HL-60/S4 treated with phorbol 12-myristate 13-acetate at 8.2 ng/mL for 4 days and 3 days (cell line): ENCODE measurements around the gene NPSR1.
"Not testable (repeated sequence)": the region's sequence is repeated elsewhere in the genome, so short reads cannot be mapped to it uniquely, and the experiment has no call there.

Experiments
- in situ Hi-C: fragments of 300-500 bp; cut with MboI; formaldehyde crosslinking; loops from 2 replicates; pipeline ENCODE4 v1.15.0; 2022; ENCODE audit warnings: low sequenced_read_pairs

NPSR1 gene

GRCh38 chr7:34832020-34832419, 174.0 kb downstream of the NPSR1 start:
- in situ Hi-C loops: loop anchor here (25.0 kb wide), 1 partner anchor 105 kb away; no protein-coding TSS in a partner anchor

- in situ Hi-C loops: loop anchor here (25.0 kb wide), 1 partner anchor 101 kb away; no protein-coding TSS in a partner anchor
Observed at GRCh38 chr7:34835901-34836600, 178.0 kb downstream of the NPSR1 start.

GRCh38 chr7:34837316-34837715, 179.3 kb downstream of the NPSR1 start:
- in situ Hi-C loops: loop anchor here (25.0 kb wide), 1 partner anchor 100 kb away; no protein-coding TSS in a partner anchor

GRCh38 chr7:34837801-34838201, 179.8 kb downstream of the NPSR1 start:
- in situ Hi-C loops: loop anchor here (25.0 kb wide), 1 partner anchor 100 kb away; no protein-coding TSS in a partner anchor

GRCh38 chr7:34838329-34838728, 180.3 kb downstream of the NPSR1 start:
- in situ Hi-C loops: loop anchor here (25.0 kb wide), 1 partner anchor 99 kb away; no protein-coding TSS in a partner anchor

GRCh38 chr7:34839645-34840044, 181.6 kb downstream of the NPSR1 start:
- in situ Hi-C loops: loop anchor here (25.0 kb wide), 1 partner anchor 98 kb away; no protein-coding TSS in a partner anchor

GRCh38 chr7:34840176-34840785, 182.3 kb downstream of the NPSR1 start:
- in situ Hi-C loops: loop anchor here (25.0 kb wide), 1 partner anchor 97 kb away; no protein-coding TSS in a partner anchor

GRCh38 chr7:34841326-34841725, 183.3 kb downstream of the NPSR1 start:
- in situ Hi-C loops: loop anchor here (25.0 kb wide), 1 partner anchor 96 kb away; no protein-coding TSS in a partner anchor

GRCh38 chr7:34842782-34843181, 184.8 kb downstream of the NPSR1 start:
- in situ Hi-C loops: loop anchor here (25.0 kb wide), 1 partner anchor 95 kb away; no protein-coding TSS in a partner anchor

- in situ Hi-C loops: loop anchor here (25.0 kb wide), 1 partner anchor 93 kb away; no protein-coding TSS in a partner anchor
Observed at GRCh38 chr7:34844406-34844805, 186.4 kb downstream of the NPSR1 start.

GRCh38 chr7:34844936-34845665, 187.1 kb downstream of the NPSR1 start:
- in situ Hi-C loops: loop anchor here (25.0 kb wide), 1 partner anchor 92 kb away; no protein-coding TSS in a partner anchor

GRCh38 chr7:34845666-34846361, 187.8 kb downstream of the NPSR1 start:
- in situ Hi-C loops: loop anchor here (25.0 kb wide), 1 partner anchor 91 kb away; no protein-coding TSS in a partner anchor

- in situ Hi-C loops: loop anchor here (25.0 kb wide), 1 partner anchor 90 kb away; no protein-coding TSS in a partner anchor
Observed at GRCh38 chr7:34846976-34847375, 189.0 kb downstream of the NPSR1 start.

- in situ Hi-C loops: loop anchor here (25.0 kb wide), 1 partner anchor 89 kb away; no protein-coding TSS in a partner anchor
Observed at GRCh38 chr7:34848670-34849069, 190.7 kb downstream of the NPSR1 start.

GRCh38 chr7:34849163-34849960, 191.3 kb downstream of the NPSR1 start:
- in situ Hi-C loops: loop anchor here (25.0 kb wide), 1 partner anchor 88 kb away; no protein-coding TSS in a partner anchor

- in situ Hi-C loops: loop anchor here (25.0 kb wide), 1 partner anchor 87 kb away; no protein-coding TSS in a partner anchor
Observed at GRCh38 chr7:34849986-34850385, 192.0 kb downstream of the NPSR1 start.

- in situ Hi-C loops: no loop called here
Observed at GRCh38 chr7:34850681-34851080, 192.7 kb downstream of the NPSR1 start.

GRCh38 chr7:34851431-34851830, 193.4 kb downstream of the NPSR1 start:
- in situ Hi-C loops: no loop called here

- in situ Hi-C loops: not testable (repeated sequence)
Observed at GRCh38 chr7:34858444-34858843, 200.4 kb downstream of the NPSR1 start.
